ENCODE data around the gene TTC3. TPM values are rescaled to one million over a fixed set of nuclear protein-coding genes. Genes with fewer than 3 reads are reported as not detected.

TTC3 gene
- total and polyA plus RNA-seq, 5 donors from 2014 or later: 34.3 to 91.0 (median 59.4) TPM

DNA sequence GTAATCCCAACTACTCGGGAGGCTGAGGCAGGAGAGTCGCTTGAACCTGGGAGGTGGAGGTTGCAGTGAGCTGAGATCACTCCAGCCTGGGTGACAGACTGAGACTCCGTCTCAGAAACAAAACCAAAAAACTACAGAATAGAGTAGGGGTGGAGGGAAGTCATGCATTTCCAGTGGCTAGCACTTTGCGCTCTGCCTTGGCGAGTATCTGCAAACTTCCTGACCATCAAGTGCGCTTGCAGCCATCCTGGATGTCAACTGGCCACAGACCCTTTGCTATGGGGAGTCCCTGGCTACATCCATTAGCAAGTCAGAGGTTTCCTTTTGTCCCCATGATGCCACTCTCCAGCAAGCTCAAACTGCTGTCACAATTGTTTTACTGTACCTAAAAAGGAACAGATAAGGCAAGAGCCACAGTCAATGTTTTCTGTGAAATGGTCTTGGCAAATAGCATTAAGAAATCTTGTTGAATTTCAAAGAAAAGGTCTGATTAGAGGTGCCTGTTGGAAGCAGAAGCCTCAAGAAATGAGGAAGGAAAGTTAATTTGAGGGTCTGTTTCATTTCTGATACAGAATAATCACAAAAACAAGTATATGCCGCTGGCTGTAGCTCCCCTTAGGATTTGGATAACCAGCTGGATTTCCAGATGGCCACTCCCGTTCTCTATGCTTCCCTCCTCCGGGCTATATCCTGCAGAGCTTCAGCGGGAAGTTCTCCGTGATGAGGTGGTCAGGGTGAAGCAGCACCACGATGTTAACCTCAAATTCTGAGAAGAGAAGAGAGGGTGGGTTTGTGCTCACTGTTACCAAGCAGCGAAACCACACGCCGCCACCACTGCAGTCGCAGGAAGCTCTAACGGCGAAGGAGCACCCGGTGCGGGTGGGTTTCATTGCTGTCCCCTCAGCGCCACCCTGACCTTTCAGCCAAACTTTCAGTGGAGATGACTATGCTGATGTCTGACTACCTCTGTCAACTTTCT is 152.1 kb downstream of the TTC3 start:
- Histone ChIP-seq H3K9me3 (ENCODE audit: control insufficient read depth in 2 of 2, low read length in 2 of 2) (no peaks in the 10 kb centered on the region), H3K27ac (ENCODE audit: insufficient read depth, low read length, poor library complexity, severe bottlenecking) (peak overlapping the region; percentile 50), H3K4me1 (ENCODE audit: control insufficient read depth, insufficient read depth, low read length, poor library complexity, severe bottlenecking) (peaks cover 30% of the 10 kb centered on the region), H3K4me3 (ENCODE audit: low read depth, low read length) (peak overlapping the region; percentile 47), H3K27me3 (ENCODE audit: control insufficient read depth, insufficient read depth, low read length) (no peaks in the 10 kb centered on the region), H3K36me3 (ENCODE audit: control insufficient read depth, insufficient read depth, low read length) (peaks cover 58% of the 10 kb centered on the region)
- no peaks in the 10 kb centered on the region for H3K9me3 Mint-ChIP-seq
- H3K36me3 Mint-ChIP-seq: peaks cover 35% of the 10 kb centered on the region
- peaks cover 8 to 47% (median 28%) of the 10 kb centered on the region in 4 donors for H3K4me1 Mint-ChIP-seq
- ATAC-seq (ENCODE audit: low read depth in 2 of 2) (peak; percentile 17 to 25), DNase-seq (peak in 2 of 3 donors; percentile 28 to 81)
- no peaks in the 10 kb centered on the region for H3K27me3 Mint-ChIP-seq
- peak overlapping the region in 3 of 4 donors; percentile 6 to 74 (median 66) for H3K4me3 Mint-ChIP-seq
- peak overlapping the region; percentile 86 to 88 (median 87) for H3K27ac Mint-ChIP-seq

DNA sequence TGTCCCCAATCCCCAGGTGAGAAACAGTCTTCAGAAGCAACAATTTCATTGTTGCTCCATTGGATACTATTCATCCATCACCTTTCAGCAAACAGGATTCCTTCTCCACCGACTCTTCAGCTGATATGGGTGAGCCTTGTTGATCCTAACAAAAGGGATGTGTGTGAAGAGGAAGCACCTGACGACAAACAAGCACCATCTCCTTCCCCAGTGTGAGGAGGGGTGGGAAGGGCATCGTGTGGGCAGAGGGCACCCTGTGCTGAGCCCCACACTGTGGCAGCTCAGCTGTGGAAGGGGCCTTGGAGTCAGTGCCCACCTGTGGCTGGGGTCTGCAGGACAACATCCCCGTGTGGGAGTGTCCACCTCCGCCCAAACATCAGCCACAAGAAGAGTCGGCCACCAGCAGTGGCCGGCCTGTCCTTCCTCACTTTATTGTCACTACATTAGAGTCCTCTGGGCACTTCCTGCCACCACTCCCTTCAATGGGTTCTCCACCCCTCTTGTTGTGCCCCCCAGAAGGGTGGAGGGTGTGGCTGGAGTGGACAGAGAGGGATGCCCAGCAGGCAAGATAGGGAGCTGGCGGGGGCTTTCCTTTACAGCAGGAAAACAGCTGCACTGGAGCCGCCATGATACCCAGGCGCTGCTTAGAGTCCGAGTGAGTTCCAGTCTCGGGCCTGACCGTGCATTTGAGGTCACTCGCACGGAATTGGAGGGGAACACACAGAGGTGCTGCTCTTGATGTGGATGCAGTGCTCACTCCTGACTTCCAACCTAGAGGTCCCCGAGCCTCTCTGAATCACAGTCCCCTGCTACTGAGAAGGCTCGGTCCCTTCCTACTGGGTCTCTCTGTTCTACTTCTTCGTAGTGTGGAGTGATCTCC is 153.2 kb downstream of the TTC3 start:
- peaks cover 4 to 40% (median 23%) of the 10 kb centered on the region in 4 donors for H3K4me1 Mint-ChIP-seq
- H3K36me3 Mint-ChIP-seq: peaks cover 45% of the 10 kb centered on the region
- H3K4me3 Mint-ChIP-seq: peak overlapping the region; percentile 6 to 74 (median 44)
- Histone ChIP-seq H3K4me1 (ENCODE audit: control insufficient read depth, insufficient read depth, low read length, poor library complexity, severe bottlenecking) (peaks cover 20% of the 10 kb centered on the region), H3K27me3 (ENCODE audit: control insufficient read depth, insufficient read depth, low read length) (no peaks in the 10 kb centered on the region), H3K27ac (ENCODE audit: insufficient read depth, low read length, poor library complexity, severe bottlenecking) (peak overlapping the region; percentile 50), H3K4me3 (ENCODE audit: low read depth, low read length) (peak overlapping the region; percentile 13), H3K9me3 (ENCODE audit: control insufficient read depth in 2 of 2, low read length in 2 of 2) (no peaks in the 10 kb centered on the region), H3K36me3 (ENCODE audit: control insufficient read depth, insufficient read depth, low read length) (peaks cover 68% of the 10 kb centered on the region)
- DNase-seq (no peak), ATAC-seq (ENCODE audit: low read depth in 2 of 2) (no peak)
- H3K27ac Mint-ChIP-seq: peak overlapping the region; percentile 71 to 88 (median 87)
- no peaks in the 10 kb centered on the region for H3K9me3 Mint-ChIP-seq
- H3K27me3 Mint-ChIP-seq: no peaks in the 10 kb centered on the region

DNA sequence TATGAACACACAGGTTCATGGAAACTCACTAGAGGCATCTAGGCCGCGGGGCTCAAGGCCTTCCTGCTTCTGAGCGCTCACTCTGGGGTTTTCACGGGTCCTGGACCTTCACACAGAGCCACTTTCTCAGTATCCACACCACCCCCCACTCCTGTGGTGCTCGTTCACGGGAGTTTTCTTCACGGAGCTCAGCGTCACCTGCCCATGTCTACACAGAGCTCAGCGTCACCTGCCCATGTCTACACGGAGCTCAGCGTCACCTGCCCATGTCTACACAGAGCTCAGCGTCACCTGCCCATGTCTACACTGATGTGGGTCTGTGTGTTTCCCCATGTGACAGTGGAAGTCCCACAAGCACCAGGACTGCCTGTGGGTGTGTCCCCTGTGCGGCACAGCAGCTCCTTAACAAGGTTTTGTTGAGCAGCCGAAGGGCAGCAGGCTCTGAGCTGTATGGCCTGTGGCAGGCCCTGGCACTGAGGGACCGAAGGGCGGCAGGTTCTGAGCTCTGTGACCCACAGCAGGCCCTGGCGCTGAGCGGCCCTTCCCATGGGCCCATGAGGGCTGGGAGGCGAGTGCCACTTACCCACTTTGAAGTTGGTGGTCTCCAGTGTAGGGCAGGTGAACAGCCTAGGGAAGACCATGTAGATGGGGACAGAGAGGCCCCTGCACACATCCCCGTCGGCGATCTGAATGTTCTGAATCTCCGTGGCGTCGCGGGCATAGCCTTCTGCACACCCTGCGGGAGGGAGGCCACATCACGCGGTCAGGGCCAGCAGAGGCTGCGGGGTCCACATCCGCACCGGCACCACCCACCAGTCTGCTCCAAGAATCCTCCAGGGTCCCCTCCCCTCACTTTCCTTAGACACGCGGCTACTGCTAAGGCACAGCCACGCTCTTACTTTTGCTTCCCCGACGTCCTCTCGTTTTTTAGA is 154.3 kb downstream of the TTC3 start:
- no peak overlapping the region for H3K4me3 ChIP-seq (ENCODE audit: low read depth, low read length)
- ATAC-seq (ENCODE audit: low read depth in 2 of 2): no peak
- H3K27me3 ChIP-seq (ENCODE audit: control insufficient read depth, insufficient read depth, low read length): no peaks in the 10 kb centered on the region
- no peak overlapping the region for H3K4me3 Mint-ChIP-seq
- no peaks in the 10 kb centered on the region for H3K9me3 Mint-ChIP-seq
- no peaks in the 10 kb centered on the region for H3K9me3 ChIP-seq (ENCODE audit: control insufficient read depth in 2 of 2, low read length in 2 of 2)
- H3K27me3 Mint-ChIP-seq: no peaks in the 10 kb centered on the region
- peaks cover 53% of the 10 kb centered on the region for H3K36me3 Mint-ChIP-seq
- H3K27ac ChIP-seq (ENCODE audit: insufficient read depth, low read length, poor library complexity, severe bottlenecking): no peak overlapping the region
- H3K4me1 ChIP-seq (ENCODE audit: control insufficient read depth, insufficient read depth, low read length, poor library complexity, severe bottlenecking): peaks cover 17% of the 10 kb centered on the region
- no peak for DNase-seq
- H3K4me1 Mint-ChIP-seq: peaks cover 0 to 33% (median 17%) of the 10 kb centered on the region in 4 donors
- peaks cover 78% of the 10 kb centered on the region for H3K36me3 ChIP-seq (ENCODE audit: control insufficient read depth, insufficient read depth, low read length)
- H3K27ac Mint-ChIP-seq: peak overlapping the region in 1 of 3 donors; percentile 71

DNA sequence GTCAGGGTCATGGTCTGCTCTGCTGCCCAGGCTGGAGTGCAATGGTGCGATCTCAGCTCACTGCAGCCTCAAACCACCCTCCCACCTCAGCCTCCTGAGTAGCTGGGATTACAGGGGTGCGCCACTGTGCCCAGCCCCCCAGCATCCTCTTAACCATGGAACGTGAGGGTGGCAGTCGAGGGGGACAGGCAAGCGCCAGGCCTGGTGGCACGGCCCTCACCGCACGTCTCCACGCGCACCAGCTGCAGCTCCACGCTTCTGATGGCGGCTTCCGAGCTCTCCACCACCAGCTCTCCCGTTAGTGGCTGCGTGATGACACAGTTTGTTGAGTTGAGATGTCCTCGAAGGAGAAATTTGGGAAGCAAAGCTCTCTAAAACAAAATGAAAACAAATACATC is 154.9 kb downstream of the TTC3 start:
- ATAC-seq (ENCODE audit: low read depth in 2 of 2): no peak
- Mint-ChIP-seq H3K27ac (peak overlapping the region in 1 of 3 donors; percentile 83), H3K9me3 (no peaks in the 10 kb centered on the region), H3K27me3 (no peaks in the 10 kb centered on the region), H3K4me1 (peaks cover 0 to 31% (median 16%) of the 10 kb centered on the region in 4 donors), H3K36me3 (peaks cover 56% of the 10 kb centered on the region), H3K4me3 (no peak overlapping the region)
- Histone ChIP-seq H3K4me1 (ENCODE audit: control insufficient read depth, insufficient read depth, low read length, poor library complexity, severe bottlenecking) (peaks cover 17% of the 10 kb centered on the region), H3K36me3 (ENCODE audit: control insufficient read depth, insufficient read depth, low read length) (peaks cover 84% of the 10 kb centered on the region), H3K27ac (ENCODE audit: insufficient read depth, low read length, poor library complexity, severe bottlenecking) (no peak overlapping the region), H3K9me3 (ENCODE audit: control insufficient read depth in 2 of 2, low read length in 2 of 2) (no peaks in the 10 kb centered on the region), H3K4me3 (ENCODE audit: low read depth, low read length) (no peak overlapping the region), H3K27me3 (ENCODE audit: control insufficient read depth, insufficient read depth, low read length) (no peaks in the 10 kb centered on the region)
- DNase-seq: no peak

DNA sequence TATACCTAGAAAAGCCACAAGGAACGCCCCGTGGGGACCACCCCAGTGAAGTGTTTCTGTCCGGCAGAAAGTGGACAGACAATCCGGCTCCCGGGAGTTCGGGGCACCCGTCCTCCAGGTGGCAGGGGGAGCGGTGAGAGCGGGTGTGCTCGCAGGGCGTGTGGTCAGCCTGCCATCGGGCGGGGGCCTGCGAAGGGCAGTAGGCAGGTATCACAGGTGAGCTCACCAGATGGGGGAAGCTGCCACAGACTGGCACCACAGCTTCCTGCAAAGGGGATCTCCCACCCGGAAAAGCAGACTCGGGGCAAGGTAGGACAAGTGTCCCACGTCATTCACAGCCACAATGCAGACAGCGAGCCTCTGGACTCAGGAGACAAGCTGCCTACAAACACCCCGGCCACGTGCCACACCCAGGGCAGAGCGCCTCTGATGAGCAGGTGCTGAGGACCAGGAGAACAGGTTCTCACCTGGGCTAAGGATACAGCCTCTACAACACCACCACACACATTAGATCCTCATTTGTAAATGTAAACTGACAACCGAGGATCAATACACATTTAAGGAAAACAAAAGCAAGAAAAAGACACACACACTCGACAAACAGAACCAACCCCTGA is 157.7 kb downstream of the TTC3 start:
- peaks cover 81% of the 10 kb centered on the region for H3K36me3 ChIP-seq (ENCODE audit: control insufficient read depth, insufficient read depth, low read length)
- no peak for ATAC-seq (ENCODE audit: low read depth in 2 of 2)
- no peaks in the 10 kb centered on the region for H3K9me3 Mint-ChIP-seq
- peaks cover 50% of the 10 kb centered on the region for H3K36me3 Mint-ChIP-seq
- no peaks in the 10 kb centered on the region for H3K9me3 ChIP-seq (ENCODE audit: control insufficient read depth in 2 of 2, low read length in 2 of 2)
- H3K27me3 ChIP-seq (ENCODE audit: control insufficient read depth, insufficient read depth, low read length): no peaks in the 10 kb centered on the region
- peaks cover 3% of the 10 kb centered on the region for H3K4me1 ChIP-seq (ENCODE audit: control insufficient read depth, insufficient read depth, low read length, poor library complexity, severe bottlenecking)
- H3K27me3 Mint-ChIP-seq: no peaks in the 10 kb centered on the region
- no peak for DNase-seq
- no peak overlapping the region for H3K4me3 Mint-ChIP-seq
- H3K27ac ChIP-seq (ENCODE audit: insufficient read depth, low read length, poor library complexity, severe bottlenecking): no peak overlapping the region
- H3K4me1 Mint-ChIP-seq: peaks cover 0 to 8% (median 4%) of the 10 kb centered on the region in 4 donors
- H3K27ac Mint-ChIP-seq: peak overlapping the region in 2 of 3 donors; percentile 46 to 83
- H3K4me3 ChIP-seq (ENCODE audit: low read depth, low read length): no peak overlapping the region

DNA sequence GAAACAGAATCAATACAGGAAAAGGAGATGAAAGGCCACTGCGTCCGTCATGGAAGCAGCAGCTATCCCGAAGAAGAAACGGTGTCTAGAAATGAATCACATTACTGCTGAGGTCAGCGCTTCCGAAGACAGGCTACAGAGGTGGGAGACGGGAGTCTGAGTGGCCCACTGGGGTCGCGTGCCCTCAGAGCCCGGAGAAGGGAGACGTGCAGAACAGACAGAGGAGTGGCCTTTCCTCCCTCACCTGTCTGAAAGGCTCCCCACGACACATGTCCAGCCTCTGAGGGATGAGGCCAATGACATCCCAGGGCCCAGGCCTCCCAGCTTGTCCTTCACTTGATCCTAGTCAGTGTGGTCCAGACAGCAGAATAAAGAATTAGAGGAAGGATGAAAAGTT is 158.2 kb downstream of the TTC3 start:
- Mint-ChIP-seq H3K27me3 (no peaks in the 10 kb centered on the region), H3K4me1 (peaks cover 0 to 4% (median under 1%) of the 10 kb centered on the region in 4 donors), H3K36me3 (peaks cover 53% of the 10 kb centered on the region), H3K27ac (peak overlapping the region in 1 of 3 donors; percentile 83), H3K9me3 (no peaks in the 10 kb centered on the region), H3K4me3 (no peak overlapping the region)
- ATAC-seq (ENCODE audit: low read depth in 2 of 2) (no peak), DNase-seq (no peak)
- no peaks in the 10 kb centered on the region for H3K4me1 ChIP-seq (ENCODE audit: control insufficient read depth, insufficient read depth, low read length, poor library complexity, severe bottlenecking)
- H3K36me3 ChIP-seq (ENCODE audit: control insufficient read depth, insufficient read depth, low read length): peaks cover 77% of the 10 kb centered on the region
- no peaks in the 10 kb centered on the region for H3K27me3 ChIP-seq (ENCODE audit: control insufficient read depth, insufficient read depth, low read length)
- H3K27ac ChIP-seq (ENCODE audit: insufficient read depth, low read length, poor library complexity, severe bottlenecking): no peak overlapping the region
- H3K4me3 ChIP-seq (ENCODE audit: low read depth, low read length): no peak overlapping the region
- H3K9me3 ChIP-seq (ENCODE audit: control insufficient read depth in 2 of 2, low read length in 2 of 2): no peaks in the 10 kb centered on the region
